ENCODE results near the gene PCMTD2. TPM values are rescaled to one million over a fixed set of nuclear protein-coding genes. Genes with fewer than 3 reads are reported as not detected.

Gene PCMTD2
- total RNA-seq, 2 experiments from 2014 or later, result 68.5 to 76.5 TPM

DNA sequence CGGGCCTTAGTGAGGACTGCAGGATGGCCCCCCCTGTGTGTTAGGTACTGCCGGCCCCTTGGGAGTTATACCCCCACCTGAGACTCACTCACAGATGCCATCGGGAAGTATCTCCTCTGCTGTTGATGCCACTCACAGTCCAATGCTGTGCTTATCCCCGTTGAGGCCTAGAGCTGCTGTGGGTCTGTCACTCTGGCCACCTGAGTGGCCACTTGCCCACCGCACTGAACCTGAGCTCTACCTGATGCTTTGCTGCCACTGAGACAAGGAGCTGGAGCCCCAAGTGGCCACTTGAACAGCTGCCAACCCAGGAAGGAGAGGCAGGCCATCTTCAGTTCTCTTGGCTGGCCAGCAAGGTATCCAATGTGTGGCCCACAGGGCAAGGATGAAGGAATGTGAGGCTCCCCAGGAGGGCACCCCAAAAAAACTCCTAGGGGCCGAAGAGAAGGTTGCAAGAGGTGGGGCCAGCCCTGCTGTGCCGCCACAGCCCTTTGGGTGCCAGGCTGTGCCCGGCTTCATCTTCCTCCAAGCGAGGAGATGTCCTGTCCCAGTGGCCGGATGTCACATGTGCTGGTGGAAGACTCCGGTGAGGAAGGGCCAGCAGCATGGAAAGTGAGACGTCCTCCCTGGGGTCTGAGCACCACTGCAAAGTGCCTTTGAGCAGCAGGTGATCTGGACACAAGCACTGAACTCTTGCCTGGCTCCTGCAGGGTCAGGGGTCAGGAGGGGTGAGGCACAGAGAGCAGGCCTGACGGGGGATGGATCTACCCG is 29.5 kb upstream of the PCMTD2 start:
- Histone ChIP-seq H3K9me3 (ENCODE audit: control insufficient read depth in 1 of 2, insufficient read depth in 1 of 2, low read length in 2 of 2) (no peaks in the 10 kb centered on the region), H3K27ac (ENCODE audit: low read depth in 1 of 2, low read length in 2 of 2) (no peak overlapping the region), H3K4me1 (ENCODE audit: insufficient read depth, low read length) (peaks cover 43% of the 10 kb centered on the region), H3K27me3 (ENCODE audit: control insufficient read depth in 1 of 2, insufficient read depth in 2 of 2, low read length in 2 of 2) (peaks cover 0 to 3% of the 10 kb centered on the region in 2 experiments), H3K36me3 (ENCODE audit: insufficient read depth, low read length) (no peaks in the 10 kb centered on the region), H3K4me3 (ENCODE audit: low read length) (no peak overlapping the region)
- no peaks in the 10 kb centered on the region for H3K9me3 Mint-ChIP-seq
- TF ChIP-seq, protein P1, sequence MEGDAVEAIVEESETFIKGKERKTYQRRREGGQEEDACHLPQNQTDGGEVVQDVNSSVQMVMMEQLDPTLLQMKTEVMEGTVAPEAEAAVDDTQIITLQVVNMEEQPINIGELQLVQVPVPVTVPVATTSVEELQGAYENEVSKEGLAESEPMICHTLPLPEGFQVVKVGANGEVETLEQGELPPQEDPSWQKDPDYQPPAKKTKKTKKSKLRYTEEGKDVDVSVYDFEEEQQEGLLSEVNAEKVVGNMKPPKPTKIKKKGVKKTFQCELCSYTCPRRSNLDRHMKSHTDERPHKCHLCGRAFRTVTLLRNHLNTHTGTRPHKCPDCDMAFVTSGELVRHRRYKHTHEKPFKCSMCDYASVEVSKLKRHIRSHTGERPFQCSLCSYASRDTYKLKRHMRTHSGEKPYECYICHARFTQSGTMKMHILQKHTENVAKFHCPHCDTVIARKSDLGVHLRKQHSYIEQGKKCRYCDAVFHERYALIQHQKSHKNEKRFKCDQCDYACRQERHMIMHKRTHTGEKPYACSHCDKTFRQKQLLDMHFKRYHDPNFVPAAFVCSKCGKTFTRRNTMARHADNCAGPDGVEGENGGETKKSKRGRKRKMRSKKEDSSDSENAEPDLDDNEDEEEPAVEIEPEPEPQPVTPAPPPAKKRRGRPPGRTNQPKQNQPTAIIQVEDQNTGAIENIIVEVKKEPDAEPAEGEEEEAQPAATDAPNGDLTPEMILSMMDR (IDR thresholded peaks at IDR 0.05), result no peak
- no peaks in the 10 kb centered on the region for H3K36me3 Mint-ChIP-seq (ENCODE audit: low read depth)
- ChIA-PET CTCF (no interaction called here), POLR2A (no interaction called here)
- ATAC-seq (ENCODE audit: poor library complexity) (no peak), DNase-seq (no peak)
- no peak overlapping the region for H3K4me3 Mint-ChIP-seq
- no peak overlapping the region for H3K27ac Mint-ChIP-seq
- peaks cover 24% of the 10 kb centered on the region for H3K4me1 Mint-ChIP-seq (ENCODE audit: low read depth)
- peaks cover 4% of the 10 kb centered on the region for H3K27me3 Mint-ChIP-seq
- intact Hi-C loops (cut with DNase I, micrococcal nuclease), result no loop called here

DNA sequence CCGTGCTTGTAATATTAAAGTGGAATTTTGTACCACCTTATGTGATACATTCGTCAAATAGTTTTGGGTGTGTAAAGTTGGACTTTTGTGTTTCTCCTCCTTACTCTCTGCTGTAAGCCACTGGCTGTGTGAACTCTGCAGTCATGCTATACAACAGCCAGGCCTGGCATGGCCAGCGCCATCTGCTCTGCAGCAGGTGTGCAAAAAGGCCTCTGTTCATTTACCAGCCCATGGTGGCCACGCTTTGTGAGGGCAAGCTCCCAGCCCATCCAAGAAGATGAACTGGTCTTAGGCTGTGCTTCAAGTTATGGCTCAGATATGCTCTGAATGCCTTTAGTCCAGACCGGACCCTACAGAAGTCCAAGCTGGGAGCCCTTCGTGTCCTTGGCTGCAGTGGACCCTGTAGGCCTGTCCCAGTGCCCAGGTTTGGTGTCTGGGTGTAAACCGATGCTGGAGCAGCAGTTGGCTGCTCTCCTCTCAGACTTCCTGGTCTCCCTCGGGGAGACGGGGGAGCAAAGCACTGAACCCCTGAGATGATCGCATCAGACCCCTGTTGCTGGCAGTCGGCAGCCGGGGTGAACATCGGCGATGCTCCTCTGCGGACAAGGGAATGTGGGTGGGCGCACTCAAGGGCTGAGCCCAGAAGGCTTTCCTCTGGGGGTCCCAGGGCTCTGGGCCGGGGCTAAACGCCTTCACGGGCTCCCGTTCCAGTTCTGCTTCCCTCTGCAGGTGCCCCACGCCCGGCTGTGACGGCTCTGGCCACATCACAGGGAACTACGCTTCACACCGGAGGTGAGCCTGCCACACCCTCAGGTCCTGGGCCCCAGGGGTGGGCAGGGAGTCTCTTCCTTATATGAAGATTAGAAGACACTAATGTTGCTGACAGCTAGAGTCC is 28.6 kb upstream of the PCMTD2 start:
- ATAC-seq (ENCODE audit: poor library complexity) (peak; percentile 69), DNase-seq (peak in 11 of 14 experiments; percentile 6 to 79 (median 18))
- Histone ChIP-seq H3K27me3 (ENCODE audit: control insufficient read depth in 1 of 2, insufficient read depth in 2 of 2, low read length in 2 of 2) (peaks cover 0 to 3% of the 10 kb centered on the region in 2 experiments), H3K9me3 (ENCODE audit: control insufficient read depth in 1 of 2, insufficient read depth in 1 of 2, low read length in 2 of 2) (no peaks in the 10 kb centered on the region), H3K4me1 (ENCODE audit: insufficient read depth, low read length) (peaks cover 43% of the 10 kb centered on the region), H3K4me3 (ENCODE audit: low read length) (peak overlapping the region; percentile 10), H3K27ac (ENCODE audit: low read depth in 1 of 2, low read length in 2 of 2) (no peak overlapping the region), H3K36me3 (ENCODE audit: insufficient read depth, low read length) (no peaks in the 10 kb centered on the region)
- Mint-ChIP-seq H3K27ac (no peak overlapping the region), H3K27me3 (peaks cover 4% of the 10 kb centered on the region), H3K4me1 (ENCODE audit: low read depth) (peaks cover 28% of the 10 kb centered on the region), H3K9me3 (no peaks in the 10 kb centered on the region), H3K4me3 (peak overlapping the region; percentile 25), H3K36me3 (ENCODE audit: low read depth) (no peaks in the 10 kb centered on the region)
- TF ChIP-seq, protein P1 (IDR thresholded peaks at IDR 0.05), result no peak
- CTCF ChIA-PET, result no interaction called here
- intact Hi-C loops (cut with DNase I, micrococcal nuclease), result no loop called here
- POLR2A ChIA-PET, result interaction anchor here (0.8 to 1.0 kb wide), 2 partner anchors 9 to 29 kb away, joined by 3 read pairs; partner anchors contain the start of gene PCMTD2

DNA sequence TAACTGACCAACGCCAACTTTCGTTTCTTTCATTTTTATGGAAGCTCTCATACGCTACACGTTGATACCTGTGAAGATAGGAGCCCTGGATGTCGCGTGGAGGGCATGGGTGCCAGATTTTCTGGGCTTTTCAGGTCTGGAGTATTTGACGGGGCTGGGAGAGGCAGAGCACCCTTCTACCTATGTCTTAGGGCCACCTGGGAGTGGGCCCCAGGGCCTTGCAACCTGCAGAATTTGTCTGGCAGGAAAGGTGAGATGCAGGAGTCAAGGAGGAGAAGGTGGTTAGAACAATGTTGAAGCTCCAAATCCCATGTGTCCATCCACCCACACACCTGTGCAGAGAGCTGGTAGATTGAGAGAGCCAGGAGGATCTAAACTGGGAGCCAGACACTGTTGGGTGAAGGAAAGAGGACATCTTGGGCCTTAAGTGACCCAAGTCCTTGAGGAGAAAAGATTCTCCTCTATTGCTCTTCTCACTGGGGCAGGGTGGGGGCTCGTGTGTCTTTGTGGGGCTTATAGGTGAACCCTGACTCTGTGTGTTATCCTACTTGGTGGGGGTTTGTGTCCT is 27.4 kb upstream of the PCMTD2 start:
- Histone ChIP-seq H3K36me3 (ENCODE audit: insufficient read depth, low read length) (no peaks in the 10 kb centered on the region), H3K9me3 (ENCODE audit: control insufficient read depth in 1 of 2, insufficient read depth in 1 of 2, low read length in 2 of 2) (no peaks in the 10 kb centered on the region), H3K27ac (ENCODE audit: low read depth in 1 of 2, low read length in 2 of 2) (no peak overlapping the region), H3K4me3 (ENCODE audit: low read length) (no peak overlapping the region), H3K27me3 (ENCODE audit: control insufficient read depth in 1 of 2, insufficient read depth in 2 of 2, low read length in 2 of 2) (peaks cover 0 to 3% of the 10 kb centered on the region in 2 experiments), H3K4me1 (ENCODE audit: insufficient read depth, low read length) (peaks cover 49% of the 10 kb centered on the region)
- TF ChIP-seq, protein P1 (IDR thresholded peaks at IDR 0.05), result no peak
- Mint-ChIP-seq H3K36me3 (ENCODE audit: low read depth) (no peaks in the 10 kb centered on the region), H3K27ac (no peak overlapping the region), H3K27me3 (peaks cover 4% of the 10 kb centered on the region), H3K4me1 (ENCODE audit: low read depth) (peaks cover 33% of the 10 kb centered on the region), H3K9me3 (no peaks in the 10 kb centered on the region), H3K4me3 (peak overlapping the region; percentile 27)
- CTCF ChIA-PET, result no interaction called here
- ATAC-seq (ENCODE audit: poor library complexity), result no peak
- intact Hi-C loops (cut with DNase I, micrococcal nuclease), result no loop called here
- no peak for DNase-seq
- POLR2A ChIA-PET, result no interaction called here
